SJSA1 (cell line): ENCODE data around the gene PAOX. TPM values are rescaled to one million over a fixed set of nuclear protein-coding genes. Genes with fewer than 3 reads are reported as not detected.
"Not testable (repeated sequence)": the region's sequence is repeated elsewhere in the genome, so short reads cannot be mapped to it uniquely, and the experiment has no call there.

ENCODE experiments used
- DNase-seq, 2 experiments: peaks; one replicate each; pipeline ENCODE4 v3.0.0-alpha.2; 2015 to 2020; ENCODE audit warnings: low spot score in 2 of 2, low read depth in 1 of 2
- H3K27ac ChIP-seq: fragments of 250-450 bp; sonication (Bioruptor Pico); 2 replicates; pipeline ENCODE4 v1.5.1; 2020; ENCODE audit warnings: mild to moderate bottlenecking, moderate library complexity
- H3K27me3 ChIP-seq: fragments of 250-450 bp; sonication (Bioruptor Pico); replicated peaks from 2 replicates; pipeline ENCODE4 v1.5.1; 2020; ENCODE audit warnings: mild to moderate bottlenecking, moderate library complexity
- H3K36me3 ChIP-seq: fragments of 250-450 bp; sonication (Bioruptor Pico); 2 replicates; pipeline ENCODE4 v1.5.1; 2020; ENCODE audit warnings: mild to moderate bottlenecking
- H3K4me1 ChIP-seq: fragments of 250-450 bp; sonication (Bioruptor Pico); replicated peaks from 2 replicates; pipeline ENCODE4 v1.6.1; 2021; ENCODE audit warnings: mild to moderate bottlenecking
- H3K4me3 ChIP-seq: fragments of 250-450 bp; sonication (Bioruptor Pico); 2 replicates; pipeline ENCODE4 v1.5.1; 2020; ENCODE audit warnings: mild to moderate bottlenecking
- H3K9me3 ChIP-seq: fragments of 250-450 bp; sonication (Bioruptor Pico); replicated peaks from 2 replicates; pipeline ENCODE4 v1.5.1; 2020; ENCODE audit warnings: mild to moderate bottlenecking
- total RNA-seq: library from RNA; depleted of rRNA; stranded (reverse); fragments of >200 nt; shearing (Covaris generic); gene quantifications from 2 replicates; pipeline ENCODE4 v1.2.3, GENCODE V29; 2014

The PAOX gene
- total RNA-seq, 1 experiment from 2014 or later = 8.7 TPM

DNA sequence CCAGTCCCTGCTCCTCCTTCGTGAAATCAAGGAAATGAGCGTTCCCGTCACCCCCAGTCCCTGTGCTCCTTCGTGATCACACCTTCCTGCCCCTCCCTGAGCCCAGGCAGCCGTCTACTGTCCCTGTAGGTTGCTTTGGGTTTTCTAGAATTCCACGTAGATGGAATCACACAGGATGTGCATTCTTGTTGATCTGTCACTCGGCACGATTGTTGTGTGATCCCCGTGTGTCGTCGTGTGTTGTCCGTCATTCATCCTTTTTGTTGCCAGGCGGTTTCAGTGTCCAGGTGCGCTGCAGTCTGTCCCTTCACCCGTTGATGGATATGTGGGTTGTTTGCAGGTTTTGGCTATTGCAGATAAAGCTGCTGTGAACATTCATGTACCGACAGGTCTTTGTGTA lies 24.3 kb downstream of the PAOX start:
- peaks cover 79% of the 10 kb centered on the region for H3K36me3 ChIP-seq

DNA sequence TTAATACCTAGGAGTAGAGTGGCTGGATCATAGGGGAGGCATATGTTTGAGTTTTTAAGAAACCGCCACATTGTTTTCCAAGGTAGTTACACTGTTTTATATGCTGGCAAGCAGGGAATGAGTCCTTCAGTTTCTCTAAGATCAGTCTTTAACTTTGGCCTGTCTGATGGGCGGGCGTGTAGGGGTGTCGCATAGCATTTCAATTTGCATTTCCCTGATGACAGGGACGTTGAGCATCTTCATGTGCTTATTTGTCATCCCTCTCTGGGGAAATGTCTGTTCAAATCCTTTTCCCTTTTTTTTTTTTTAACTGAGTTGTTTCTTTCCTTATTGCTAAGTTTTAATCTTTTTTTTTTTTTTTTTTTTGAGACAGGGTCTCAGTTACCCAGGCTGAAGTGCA lies 24.7 kb downstream of the PAOX start:
- Histone ChIP-seq H3K27ac (no peak overlapping the region), H3K36me3 (peaks cover 77% of the 10 kb centered on the region), H3K4me3 (no peak overlapping the region), H3K4me1 (peaks cover 6% of the 10 kb centered on the region; the same call in 1 of the 2 replicates), H3K9me3 (no peaks in the 10 kb centered on the region), H3K27me3 (no peaks in the 10 kb centered on the region)
- no peak for DNase-seq

More for the DNA sequence above, 24.3 kb downstream of the PAOX start:
- DNase-seq = no peak
- H3K27ac ChIP-seq = no peak overlapping the region
- H3K27me3 ChIP-seq = no peaks in the 10 kb centered on the region
- H3K9me3 ChIP-seq = no peaks in the 10 kb centered on the region
- no peak overlapping the region for H3K4me3 ChIP-seq
- H3K4me1 ChIP-seq = peaks cover 6% of the 10 kb centered on the region; the same call in 1 of the 2 replicates

DNA sequence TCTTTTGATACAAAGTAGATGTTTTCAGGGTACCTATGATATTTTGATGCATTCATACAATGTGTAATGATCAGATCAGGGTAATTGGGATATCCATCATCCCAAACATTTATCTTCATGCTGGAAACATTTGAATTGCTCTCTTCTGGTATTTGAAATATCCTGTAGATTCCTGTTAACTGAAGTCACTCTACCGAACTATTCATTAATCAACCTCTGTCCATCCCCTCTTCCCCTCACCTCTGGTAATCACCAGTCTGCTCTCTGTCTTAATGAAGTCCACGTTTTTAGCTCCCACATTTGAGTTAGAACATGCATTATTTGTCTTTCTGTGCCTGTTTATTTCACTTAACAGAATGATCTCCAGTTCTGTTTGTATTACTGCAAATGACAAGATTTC lies 26.2 kb downstream of the PAOX start:
- Histone ChIP-seq H3K4me3 (no peak overlapping the region), H3K27ac (no peak overlapping the region), H3K36me3 (peaks cover 79% of the 10 kb centered on the region), H3K4me1 (peaks cover 6% of the 10 kb centered on the region; the same call in 1 of the 2 replicates), H3K9me3 (peaks cover 3% of the 10 kb centered on the region; the same call in 1 of the 2 replicates), H3K27me3 (no peaks in the 10 kb centered on the region)
- DNase-seq = no peak

DNA sequence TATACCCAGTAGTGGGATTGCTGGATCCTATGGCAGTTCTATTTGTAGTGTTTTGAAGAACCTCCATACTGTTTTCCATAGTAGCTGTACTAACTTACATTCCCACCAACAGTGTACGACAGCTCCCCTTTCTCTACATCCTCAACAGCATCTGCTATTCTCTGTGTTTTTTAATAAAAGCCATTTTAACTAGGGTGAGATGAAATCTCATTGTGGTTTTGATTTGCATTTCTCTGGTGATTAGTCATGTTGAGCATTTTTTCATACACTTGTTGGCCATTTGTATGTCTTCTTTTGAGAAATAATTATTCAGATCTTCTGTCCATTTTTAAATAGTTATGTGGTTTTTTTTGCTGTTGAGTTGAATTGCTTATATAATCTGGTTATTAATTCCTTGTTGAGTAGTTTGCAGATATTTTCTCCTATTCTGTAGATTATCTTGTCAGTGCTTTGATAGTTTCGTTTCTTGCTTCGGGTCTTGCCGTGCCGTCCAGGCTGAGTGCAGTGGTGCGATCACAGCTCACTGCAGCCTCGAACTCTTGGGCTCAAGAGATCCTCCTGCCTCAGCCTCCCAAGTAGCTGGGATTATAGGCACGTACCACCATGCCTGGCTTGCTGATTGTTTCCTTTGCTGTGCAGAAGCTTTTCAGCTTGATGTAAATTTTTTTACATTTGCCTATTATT lies 26.9 kb downstream of the PAOX start:
- DNase-seq = no peak
- no peak overlapping the region for H3K4me3 ChIP-seq
- H3K27ac ChIP-seq = no peak overlapping the region
- peaks cover 80% of the 10 kb centered on the region for H3K36me3 ChIP-seq
- H3K4me1 ChIP-seq = peaks cover 6% of the 10 kb centered on the region; the same call in 1 of the 2 replicates
- peaks cover 3% of the 10 kb centered on the region; the same call in 1 of the 2 replicates for H3K9me3 ChIP-seq
- H3K27me3 ChIP-seq = no peaks in the 10 kb centered on the region

DNA sequence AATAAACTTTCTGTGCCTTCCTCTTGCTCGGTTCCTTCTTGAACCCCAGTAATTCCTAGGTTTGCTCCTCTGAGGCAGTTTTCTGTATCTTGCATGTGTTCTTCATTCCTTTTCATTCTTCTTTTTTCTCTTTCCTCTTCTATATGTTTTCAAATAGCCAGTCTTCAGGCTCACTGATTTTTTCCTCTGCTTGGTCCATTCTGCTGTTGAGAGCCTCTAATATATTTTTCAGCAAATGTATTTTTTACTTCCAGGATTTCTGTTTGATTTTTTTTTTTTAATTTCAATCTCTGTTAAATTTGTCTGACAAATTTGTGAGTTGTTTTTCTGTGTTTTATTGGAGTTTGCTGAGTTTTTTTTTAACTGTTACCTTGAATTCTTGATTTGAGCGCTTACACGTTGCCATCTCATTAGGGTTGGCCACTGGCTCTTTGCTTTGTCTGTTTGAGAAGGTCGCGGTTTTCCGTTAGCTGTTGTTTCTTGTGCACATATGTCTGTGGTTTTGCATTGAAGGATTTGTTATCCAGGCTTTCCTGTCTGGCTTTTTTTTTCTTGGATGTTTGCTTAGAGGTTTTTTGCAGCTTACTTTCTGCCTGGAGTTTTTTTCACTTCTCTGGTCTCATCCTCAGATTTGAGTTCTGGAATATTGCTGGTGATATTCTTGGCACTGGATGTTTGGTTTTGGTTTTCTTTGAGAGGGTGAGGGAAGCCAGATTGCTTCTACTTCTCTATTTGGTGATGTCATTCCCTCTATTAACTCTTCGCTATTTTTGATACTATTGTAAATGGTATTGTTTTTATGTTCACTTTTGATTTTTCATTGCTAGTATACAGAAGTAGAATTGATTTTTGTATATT lies 32.7 kb downstream of the PAOX start:
- H3K27me3 ChIP-seq = 0 out of 2 replicates have a peak, but pooled peaks cover 2% of the 10 kb centered on the region
- no peak overlapping the region for H3K27ac ChIP-seq
- H3K4me3 ChIP-seq = no peak overlapping the region
- DNase-seq = no peak
- peaks cover 7% of the 10 kb centered on the region for H3K9me3 ChIP-seq
- peaks cover 74% of the 10 kb centered on the region for H3K36me3 ChIP-seq
- no peaks in the 10 kb centered on the region for H3K4me1 ChIP-seq

DNA sequence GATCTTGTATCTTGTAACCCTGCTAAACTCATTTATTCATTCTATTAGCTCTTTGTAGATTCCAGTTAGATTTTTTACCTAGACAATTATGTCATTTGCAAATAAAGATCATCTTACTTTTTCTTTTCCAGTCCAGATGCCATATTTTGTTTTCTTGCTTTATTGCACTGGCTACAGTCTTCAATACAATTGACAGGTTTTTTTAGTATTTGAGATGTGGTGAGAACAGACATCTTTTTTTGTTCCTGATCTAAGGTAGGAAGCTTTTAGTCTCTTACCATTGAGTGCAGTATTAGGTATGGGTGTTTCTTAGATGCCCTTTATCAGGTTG lies 33.3 kb downstream of the PAOX start:
- Histone ChIP-seq H3K27ac (no peak overlapping the region), H3K27me3 (0 out of 2 replicates have a peak, but pooled peaks cover 2% of the 10 kb centered on the region), H3K4me3 (no peak overlapping the region), H3K9me3 (peaks cover 7% of the 10 kb centered on the region), H3K36me3 (peaks cover 68% of the 10 kb centered on the region), H3K4me1 (no peaks in the 10 kb centered on the region)
- DNase-seq = no peak

DNA sequence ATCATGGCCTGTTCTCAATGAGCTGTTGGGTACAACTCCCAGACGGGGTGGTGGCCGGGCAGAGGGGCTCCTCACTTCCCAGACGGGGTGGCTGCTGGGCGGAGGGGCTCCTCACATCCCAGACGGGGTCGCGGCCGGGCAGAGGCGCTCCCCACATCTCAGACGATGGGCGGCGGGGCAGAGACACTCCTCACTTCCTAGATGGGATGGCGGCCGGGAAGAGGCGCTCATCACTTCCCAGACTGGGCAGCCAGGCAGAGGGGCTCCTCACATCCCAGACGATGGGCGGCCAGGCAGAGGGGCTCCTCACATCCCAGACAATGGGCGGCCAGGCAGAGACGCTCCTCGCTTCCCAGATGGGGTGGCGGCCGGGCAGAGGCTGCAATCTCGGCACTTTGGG lies 35.3 kb downstream of the PAOX start:
- not testable (repeated sequence) for H3K4me3 ChIP-seq, H3K9me3 ChIP-seq, DNase-seq, H3K27ac ChIP-seq, H3K4me1 ChIP-seq, H3K27me3 ChIP-seq
- H3K36me3 ChIP-seq = peaks cover 62% of the 10 kb centered on the region

DNA sequence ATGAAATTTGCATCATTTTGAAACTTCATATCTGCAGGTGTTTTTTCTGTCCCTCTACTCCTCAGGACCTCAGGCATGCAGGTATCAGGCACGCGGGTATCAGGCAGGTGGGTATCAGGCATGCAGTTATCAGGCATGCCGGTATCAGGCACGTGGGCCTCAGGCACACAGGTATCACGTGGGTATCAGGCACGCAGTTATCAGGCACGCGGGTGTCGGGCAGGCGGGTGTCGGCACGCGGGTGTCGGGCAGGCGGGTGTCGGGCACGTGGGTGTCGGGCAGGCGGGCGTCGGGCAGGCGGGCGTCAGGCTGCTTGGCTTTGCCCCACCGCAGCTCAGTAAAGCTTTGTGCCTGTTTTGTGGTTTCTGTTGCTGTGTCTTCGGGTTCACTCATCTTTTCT lies 36.7 kb downstream of the PAOX start:
- peaks cover 57% of the 10 kb centered on the region for H3K36me3 ChIP-seq
- H3K4me1 ChIP-seq = no peaks in the 10 kb centered on the region
- no peak overlapping the region for H3K27ac ChIP-seq
- H3K4me3 ChIP-seq = no peak overlapping the region
- H3K9me3 ChIP-seq = peaks cover 4% of the 10 kb centered on the region; the same call in 1 of the 2 replicates
- H3K27me3 ChIP-seq = 0 out of 2 replicates have a peak, but pooled peaks cover 2% of the 10 kb centered on the region
- no peak for DNase-seq

DNA sequence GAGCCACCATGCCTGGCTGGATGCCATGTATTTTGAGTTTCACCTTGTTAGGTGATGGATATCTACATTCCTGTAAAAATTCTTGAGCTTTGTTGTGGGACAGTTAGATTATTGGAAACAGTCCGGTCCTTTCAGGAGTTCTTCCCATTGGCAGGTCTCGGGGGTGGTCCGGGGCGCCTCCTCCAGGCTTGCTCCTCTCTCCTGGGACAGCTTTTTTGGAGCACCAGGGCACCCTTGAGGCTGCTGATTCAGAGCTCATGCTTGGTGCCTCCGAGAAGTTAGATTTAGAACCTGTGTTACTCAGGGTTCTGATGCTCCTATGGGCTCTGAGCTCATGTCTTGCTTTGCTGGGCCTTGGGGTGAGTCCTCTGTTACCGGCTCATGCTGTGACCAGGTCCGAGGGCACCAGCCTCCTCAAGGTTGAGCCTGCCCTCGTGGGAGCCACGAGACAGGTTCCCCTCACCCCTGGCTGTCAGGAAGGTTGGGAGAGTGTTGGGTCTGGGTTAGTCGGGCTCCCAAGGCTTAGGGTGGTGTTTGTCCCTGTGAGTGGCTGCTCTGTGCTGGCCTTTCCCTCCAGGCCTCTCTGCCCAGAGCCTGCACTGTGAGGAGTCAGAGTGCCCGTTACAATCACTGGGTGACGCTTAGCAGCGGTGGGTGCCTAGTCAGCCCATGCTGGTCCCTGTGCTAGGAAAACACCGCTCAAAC lies 39.4 kb downstream of the PAOX start:
- no peaks in the 10 kb centered on the region for H3K9me3 ChIP-seq
- H3K27me3 ChIP-seq = peaks cover 3% of the 10 kb centered on the region; the same call in 1 of the 2 replicates
- no peak for DNase-seq
- H3K4me3 ChIP-seq = no peak overlapping the region
- H3K4me1 ChIP-seq = no peaks in the 10 kb centered on the region
- peaks cover 31% of the 10 kb centered on the region for H3K36me3 ChIP-seq
- H3K27ac ChIP-seq = no peak overlapping the region

DNA sequence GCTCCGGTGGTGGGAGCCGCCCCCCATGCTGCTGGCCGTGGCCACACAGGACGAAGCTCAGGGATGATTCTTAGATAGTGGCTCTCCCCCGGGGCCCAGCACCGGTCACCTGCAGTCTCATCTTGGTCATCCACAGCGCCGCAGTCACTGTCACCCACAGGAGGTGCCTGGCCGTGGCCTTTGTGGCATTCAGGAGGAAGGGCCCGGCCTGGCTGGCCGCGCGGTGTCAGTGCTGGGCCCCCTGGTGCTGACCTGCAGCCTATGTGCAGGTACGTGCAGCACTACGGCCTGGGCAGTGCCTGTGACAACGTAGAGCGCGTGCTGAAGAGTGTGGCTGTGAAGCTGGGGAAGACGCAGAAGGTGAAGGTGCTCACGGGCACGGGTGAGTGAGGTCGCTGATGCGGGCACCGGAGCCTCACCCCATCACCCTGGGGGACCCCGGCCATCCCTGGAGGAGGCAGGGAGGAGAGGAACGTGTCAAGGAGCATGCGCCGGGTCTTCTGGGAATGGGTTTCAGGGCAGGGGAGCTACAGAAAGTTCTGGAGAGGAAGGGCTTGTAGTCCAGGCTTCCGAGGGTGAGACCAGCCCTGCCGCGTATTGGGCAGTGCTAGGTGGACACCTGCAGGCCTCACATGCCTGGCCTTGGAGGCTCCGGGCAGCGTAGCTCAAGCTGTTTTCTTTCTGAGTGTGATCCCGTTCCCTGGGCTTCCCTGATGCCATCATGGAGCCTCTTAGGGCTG lies 40.3 kb downstream of the PAOX start:
- Histone ChIP-seq H3K27me3 (peaks cover 3% of the 10 kb centered on the region; the same call in 1 of the 2 replicates), H3K4me1 (no peaks in the 10 kb centered on the region), H3K4me3 (no peak overlapping the region), H3K9me3 (no peaks in the 10 kb centered on the region), H3K36me3 (peaks cover 29% of the 10 kb centered on the region), H3K27ac (no peak overlapping the region)
- DNase-seq = no peak

DNA sequence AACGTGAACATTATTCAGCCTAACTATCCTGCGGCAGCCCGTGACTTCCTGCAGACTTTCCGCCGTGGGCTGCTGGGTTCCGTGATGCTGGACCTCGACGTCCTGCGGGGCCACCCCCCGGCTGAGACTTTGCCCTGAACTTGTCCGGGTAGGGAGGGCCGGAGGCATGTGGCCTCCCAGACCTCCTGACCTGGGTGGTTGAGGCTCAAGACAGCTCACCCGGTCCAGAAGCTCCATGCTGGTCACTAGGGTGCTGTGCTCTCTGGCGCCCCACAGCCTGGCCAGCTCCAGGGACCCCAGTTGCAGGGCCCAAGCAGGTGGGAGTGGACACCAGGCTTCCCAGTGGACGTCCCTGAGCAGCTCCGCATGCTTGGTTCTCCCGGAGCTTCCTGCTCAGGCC lies 41.0 kb downstream of the PAOX start:
- no peak for DNase-seq
- H3K4me1 ChIP-seq = no peaks in the 10 kb centered on the region
- H3K27me3 ChIP-seq = peaks cover 3% of the 10 kb centered on the region; the same call in 1 of the 2 replicates
- no peaks in the 10 kb centered on the region for H3K9me3 ChIP-seq
- H3K27ac ChIP-seq = no peak overlapping the region
- H3K36me3 ChIP-seq = peaks cover 27% of the 10 kb centered on the region
- no peak overlapping the region for H3K4me3 ChIP-seq

DNA sequence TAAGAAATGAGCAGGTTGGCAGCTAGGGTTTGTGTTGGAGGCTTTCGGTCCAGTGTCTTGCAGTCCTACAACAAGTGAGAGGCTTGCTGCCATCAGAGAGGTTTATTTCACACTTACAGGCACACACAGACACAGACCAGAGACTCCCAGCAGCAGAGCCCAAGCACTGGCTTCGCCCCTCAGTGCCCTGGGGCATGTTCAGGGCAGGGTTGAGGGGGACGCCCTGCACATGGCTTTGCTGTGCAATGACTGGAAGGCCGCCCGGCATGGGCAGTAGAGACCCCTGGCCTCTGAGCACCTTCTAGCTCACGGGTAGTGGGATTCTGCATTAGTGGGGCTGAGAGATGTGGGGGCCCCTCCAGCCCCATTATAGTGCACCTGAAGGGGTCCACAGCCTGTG lies 41.5 kb downstream of the PAOX start:
- Histone ChIP-seq H3K4me1 (no peaks in the 10 kb centered on the region), H3K27ac (no peak overlapping the region), H3K4me3 (no peak overlapping the region), H3K27me3 (peaks cover 3% of the 10 kb centered on the region; the same call in 1 of the 2 replicates), H3K36me3 (peaks cover 22% of the 10 kb centered on the region), H3K9me3 (no peaks in the 10 kb centered on the region)
- DNase-seq = no peak
